Stimulated activated CD4-positive, alpha-beta T cell treated with anti-CD3 and anti-CD28 coated beads, Interleukin-1b, Interleukin-23, amount 100 ng/mL, for 4 hours (primary cell): ENCODE measurements around the gene CDC123.
"Not testable (repeated sequence)": the region's sequence is repeated elsewhere in the genome, so short reads cannot be mapped to it uniquely, and the experiment has no call there.

Experiments
- DNase-seq, 2 donors: peaks; one replicate each; pipeline ENCODE4 v3.0.0-alpha.2; 2020; ENCODE audit warnings: low read depth in 2 of 2

CDC123 gene

GRCh38 chr10:12235116-12235694 lies 39.2 kb downstream of the CDC123 start:
- no peak for DNase-seq

GRCh38 chr10:12235796-12236195 lies 39.8 kb downstream of the CDC123 start:
- no peak for DNase-seq

- DNase-seq, result no peak
These were observed 41.6 kb downstream of the CDC123 start for GRCh38 chr10:12237265-12238220.

GRCh38 chr10:12238821-12239220 lies 42.8 kb downstream of the CDC123 start:
- no peak for DNase-seq

- DNase-seq, result peak in 1 of 2 donors; percentile 15
These were observed 46.0 kb downstream of the CDC123 start for GRCh38 chr10:12241810-12242529.

GRCh38 chr10:12243864-12244620 lies 48.1 kb downstream of the CDC123 start:
- DNase-seq, result no peak

- no peak for DNase-seq
These were observed 54.2 kb downstream of the CDC123 start for GRCh38 chr10:12250181-12250580.

GRCh38 chr10:12250702-12251101 lies 54.7 kb downstream of the CDC123 start:
- not testable (repeated sequence) for DNase-seq

- DNase-seq, result no peak
These were observed 55.6 kb downstream of the CDC123 start for GRCh38 chr10:12251581-12251980.

- DNase-seq, result no peak
These were observed 57.0 kb downstream of the CDC123 start for GRCh38 chr10:12252882-12253546.

- no peak for DNase-seq
These were observed 59.1 kb downstream of the CDC123 start for GRCh38 chr10:12255048-12255447.

GRCh38 chr10:12259988-12260387 lies 64.0 kb downstream of the CDC123 start:
- DNase-seq, result no peak

- no peak for DNase-seq
These were observed 66.4 kb downstream of the CDC123 start for GRCh38 chr10:12262278-12262981.

GRCh38 chr10:12264204-12264940 lies 68.4 kb downstream of the CDC123 start:
- peak; percentile 56 to 67 for DNase-seq

- DNase-seq, result no peak
These were observed 73.1 kb downstream of the CDC123 start for GRCh38 chr10:12269056-12269455.

- DNase-seq, result no peak
These were observed 75.2 kb downstream of the CDC123 start for GRCh38 chr10:12271210-12271540.

- DNase-seq, result not testable (repeated sequence)
These were observed 81.9 kb downstream of the CDC123 start for GRCh38 chr10:12277862-12278261.

- no peak for DNase-seq
These were observed 83.3 kb downstream of the CDC123 start for GRCh38 chr10:12279281-12279680.

- DNase-seq, result no peak
These were observed 91.8 kb downstream of the CDC123 start for GRCh38 chr10:12287772-12288171.

- not testable (repeated sequence) for DNase-seq
These were observed 101.8 kb downstream of the CDC123 start for GRCh38 chr10:12297784-12298183.
